GM23338 (cell line): ENCODE measurements around the gene TMEM234. TPM values are rescaled to one million over a fixed set of nuclear protein-coding genes. Genes with fewer than 3 reads are reported as not detected.

Source experiments
- ATAC-seq: fragments of 200-7000 bp; cut with Tn5 transposase; 3 replicates; pipeline ENCODE4 v1.9.1; 2020
- DNase-seq: peaks from one replicate; pipeline ENCODE4 v3.0.0-alpha.2; 2015; ENCODE audit warnings: low spot score
- H2AFZ ChIP-seq: fragments of 200-600 bp; sonication (generic); 2 replicates; pipeline ENCODE4 v1.8.0; 2016; ENCODE audit warnings: antibody characterized with exemption, mild to moderate bottlenecking, moderate library complexity
- H3F3A ChIP-seq: fragments of 200-600 bp; sonication (generic); replicated peaks from 2 replicates; pipeline ENCODE4 v1.8.0; 2017; ENCODE audit warnings: antibody characterized with exemption, mixed run types, low read depth
- H3K27ac ChIP-seq: fragments of 200-600 bp; sonication (generic); 2 replicates; pipeline ENCODE4 v1.6.1; 2016; ENCODE audit warnings: low read depth
- H3K27me3 ChIP-seq: fragments of 200-600 bp; sonication (generic); 2 replicates; pipeline ENCODE4 v1.8.0; 2016; ENCODE audit warnings: mild to moderate bottlenecking, mixed run types, moderate library complexity; ENCODE audit not compliant: insufficient read depth
- H3K36me3 ChIP-seq: fragments of 200-600 bp; sonication (generic); 2 replicates; pipeline ENCODE4 v1.8.0; 2016; ENCODE audit warnings: mild to moderate bottlenecking; ENCODE audit not compliant: insufficient read depth
- H3K4me1 ChIP-seq: fragments of 200-600 bp; sonication (generic); 2 replicates; pipeline ENCODE4 v1.8.0; 2016; ENCODE audit warnings: mild to moderate bottlenecking, moderate library complexity; ENCODE audit not compliant: insufficient read depth
- H3K4me2 ChIP-seq: fragments of 200-600 bp; sonication (generic); 2 replicates; pipeline ENCODE4 v1.7.1; 2017; ENCODE audit warnings: mixed run types
- H3K4me3 ChIP-seq: fragments of 200-600 bp; sonication (generic); 2 replicates; pipeline ENCODE4 v1.6.1; 2016; ENCODE audit warnings: mixed run types
- H3K79me2 ChIP-seq: fragments of 200-600 bp; sonication (generic); replicated peaks from 2 replicates; pipeline ENCODE4 v1.8.0; 2017; ENCODE audit warnings: mild to moderate bottlenecking; ENCODE audit not compliant: insufficient read depth
- H3K9me2 ChIP-seq: fragments of 200-600 bp; sonication (generic); 2 replicates; pipeline ENCODE4 v1.8.0; 2017; ENCODE audit not compliant: insufficient read depth
- H4K20me1 ChIP-seq: fragments of 200-600 bp; sonication (generic); replicated peaks from 2 replicates; pipeline ENCODE4 v1.8.0; 2017; ENCODE audit warnings: mild to moderate bottlenecking; ENCODE audit not compliant: insufficient read depth
- H3K27ac Mint-ChIP-seq: 2 replicates; pipeline ENCODE4 v1.8.0; 2020; ENCODE audit warnings: inconsistent platforms, mild to moderate bottlenecking, moderate library complexity, mixed read lengths
- H3K27me3 Mint-ChIP-seq: 3 replicates; pipeline ENCODE4 v1.8.0; 2022; ENCODE audit warnings: low read depth, mild to moderate bottlenecking, moderate library complexity, mixed read lengths, inconsistent platforms; ENCODE audit not compliant: insufficient read depth, poor library complexity
- H3K36me3 Mint-ChIP-seq: 3 replicates; pipeline ENCODE4 v1.8.0; 2021; ENCODE audit warnings: low read depth, mild to moderate bottlenecking, inconsistent platforms, moderate library complexity, mixed read lengths
- H3K4me1 Mint-ChIP-seq: 3 replicates; pipeline ENCODE4 v1.8.0; 2020; ENCODE audit warnings: mild to moderate bottlenecking, inconsistent platforms, mixed read lengths
- H3K4me3 Mint-ChIP-seq: 3 replicates; pipeline ENCODE4 v1.8.0; 2021; ENCODE audit warnings: moderate library complexity, mild to moderate bottlenecking, inconsistent platforms, mixed read lengths
- H3K9me3 Mint-ChIP-seq: 3 replicates; pipeline ENCODE4 v1.8.0; 2020; ENCODE audit warnings: moderate library complexity, mild to moderate bottlenecking, inconsistent platforms, mixed read lengths
- CREB1 ChIP-seq: fragments of 250-450 bp; sonication (Bioruptor Pico); IDR thresholded peaks from 2 replicates; pipeline ENCODE4 v1.5.0; 2020; ENCODE audit warnings: low read depth, mild to moderate bottlenecking, moderate library complexity
- EZH2 ChIP-seq: fragments of 200-600 bp; sonication (generic); IDR thresholded peaks from one replicate; pipeline ENCODE4 v1.8.0; 2017; ENCODE audit warnings: antibody characterized with exemption, mild to moderate bottlenecking, low read depth; ENCODE audit not compliant: unreplicated experiment
- EZH2phosphoT487 ChIP-seq: fragments of 200-600 bp; sonication (generic); IDR thresholded peaks from one replicate; pipeline ENCODE4 v1.8.1; 2018; ENCODE audit warnings: antibody characterized with exemption; ENCODE audit not compliant: unreplicated experiment
- POLR2AphosphoS5 ChIP-seq: IDR thresholded peaks from 2 replicates; pipeline ENCODE4 v1.6.1; 2016; ENCODE audit warnings: antibody characterized with exemption, low read depth
- ZNF114 ChIP-seq: fragments of 250-450 bp; sonication (Bioruptor Pico); IDR thresholded peaks from 2 replicates; pipeline ENCODE4 v1.5.0; 2020; ENCODE audit warnings: mild to moderate bottlenecking, moderate library complexity
- ZNF331 ChIP-seq: fragments of 250-450 bp; sonication (Bioruptor Pico); IDR thresholded peaks from 2 replicates; pipeline ENCODE4 v1.5.0; 2020; ENCODE audit warnings: low read depth, mild to moderate bottlenecking, moderate library complexity
- polyA plus RNA-seq: library from polyadenylated mRNA; unstranded; fragments of >200 nt; fragmentation: Nextera tagmentation; extraction: Ambion mirVana; gene quantifications from 2 replicates; pipeline ENCODE4 v1.2.1, GENCODE V29; 2016
- total RNA-seq: library from RNA; depleted of rRNA; stranded (reverse); fragments of >200 nt; shearing (Covaris generic); gene quantifications from 2 replicates; pipeline ENCODE4 v1.2.3, GENCODE V29; 2014
- TF ChIP-seq, protein P1 (sequence below), 2 experiments: fragments of 200-600 bp in 1 of 2; sonication (generic) in 1 of 2; conservative IDR thresholded peaks; 2 replicates each; pipeline versions ENCODE4 v1.5.1 to v1.6.1; 2016 to 2017; ENCODE audit warnings: antibody characterized with exemption in 2 of 2, low read depth in 2 of 2, mild to moderate bottlenecking in 2 of 2, moderate library complexity in 1 of 2
- TF ChIP-seq, protein P2 (sequence below): IDR thresholded peaks from one replicate; pipeline ENCODE4 v1.6.1; 2018; ENCODE audit warnings: antibody characterized with exemption; ENCODE audit not compliant: unreplicated experiment

Gene TMEM234
- total and polyA plus RNA-seq, 2 experiments from 2014 or later: 4.7 to 8.2 TPM

DNA sequence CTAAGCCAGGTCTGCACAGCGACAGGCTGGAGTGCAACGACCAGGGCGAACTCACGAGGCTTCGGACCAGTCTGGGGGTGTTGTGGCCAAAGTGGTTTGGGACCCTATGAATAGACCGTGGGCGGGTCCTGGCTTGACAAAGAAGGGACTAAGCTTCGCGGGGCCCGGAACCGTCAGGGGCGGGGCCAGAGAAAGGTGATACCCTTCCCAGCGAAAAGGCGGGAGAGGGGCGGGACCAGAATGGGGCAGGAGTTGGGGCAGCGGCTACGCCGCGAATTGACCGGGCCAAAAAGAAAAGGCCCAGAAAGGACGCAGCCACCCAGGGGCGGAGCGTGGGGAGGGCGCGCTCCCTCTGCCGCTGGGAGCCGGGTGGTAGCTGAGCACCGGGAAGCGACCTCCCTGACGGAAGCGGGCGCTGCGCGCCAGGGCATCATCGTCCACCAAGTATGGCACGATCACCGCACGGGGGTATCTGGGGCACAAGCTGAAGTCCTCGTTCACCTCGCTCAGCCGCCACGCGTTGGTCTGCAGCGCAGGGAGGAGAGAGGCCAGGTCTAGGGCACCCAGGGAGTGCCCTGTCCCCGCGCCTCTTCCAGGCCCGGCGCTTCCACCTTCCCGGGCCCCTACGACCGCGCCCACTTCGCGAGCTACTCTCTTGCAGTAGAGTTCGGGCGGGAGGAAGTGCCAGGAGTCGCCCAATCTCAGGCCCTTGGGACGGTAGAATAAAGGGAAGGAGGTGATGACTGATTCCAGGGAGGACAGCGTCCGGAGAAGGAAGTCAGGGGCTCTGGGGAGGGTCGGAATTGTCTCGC lies 18.2 kb upstream of the TMEM234 start (continued):
- TF ChIP-seq, protein P1, sequence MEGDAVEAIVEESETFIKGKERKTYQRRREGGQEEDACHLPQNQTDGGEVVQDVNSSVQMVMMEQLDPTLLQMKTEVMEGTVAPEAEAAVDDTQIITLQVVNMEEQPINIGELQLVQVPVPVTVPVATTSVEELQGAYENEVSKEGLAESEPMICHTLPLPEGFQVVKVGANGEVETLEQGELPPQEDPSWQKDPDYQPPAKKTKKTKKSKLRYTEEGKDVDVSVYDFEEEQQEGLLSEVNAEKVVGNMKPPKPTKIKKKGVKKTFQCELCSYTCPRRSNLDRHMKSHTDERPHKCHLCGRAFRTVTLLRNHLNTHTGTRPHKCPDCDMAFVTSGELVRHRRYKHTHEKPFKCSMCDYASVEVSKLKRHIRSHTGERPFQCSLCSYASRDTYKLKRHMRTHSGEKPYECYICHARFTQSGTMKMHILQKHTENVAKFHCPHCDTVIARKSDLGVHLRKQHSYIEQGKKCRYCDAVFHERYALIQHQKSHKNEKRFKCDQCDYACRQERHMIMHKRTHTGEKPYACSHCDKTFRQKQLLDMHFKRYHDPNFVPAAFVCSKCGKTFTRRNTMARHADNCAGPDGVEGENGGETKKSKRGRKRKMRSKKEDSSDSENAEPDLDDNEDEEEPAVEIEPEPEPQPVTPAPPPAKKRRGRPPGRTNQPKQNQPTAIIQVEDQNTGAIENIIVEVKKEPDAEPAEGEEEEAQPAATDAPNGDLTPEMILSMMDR (conservative IDR thresholded peaks at IDR 0.05; ENCODE audit: low read depth in 2 of 2): peak in 1 of 2 experiments; percentile 43; a peak in 1 of 4 replicates
- TF ChIP-seq POLR2AphosphoS5 (peak; percentile 94), EZH2phosphoT487 (no peak), EZH2 (no peak), ZNF114 (CRISPR knock-in tag) (no peak)
- TF ChIP-seq, protein P2, sequence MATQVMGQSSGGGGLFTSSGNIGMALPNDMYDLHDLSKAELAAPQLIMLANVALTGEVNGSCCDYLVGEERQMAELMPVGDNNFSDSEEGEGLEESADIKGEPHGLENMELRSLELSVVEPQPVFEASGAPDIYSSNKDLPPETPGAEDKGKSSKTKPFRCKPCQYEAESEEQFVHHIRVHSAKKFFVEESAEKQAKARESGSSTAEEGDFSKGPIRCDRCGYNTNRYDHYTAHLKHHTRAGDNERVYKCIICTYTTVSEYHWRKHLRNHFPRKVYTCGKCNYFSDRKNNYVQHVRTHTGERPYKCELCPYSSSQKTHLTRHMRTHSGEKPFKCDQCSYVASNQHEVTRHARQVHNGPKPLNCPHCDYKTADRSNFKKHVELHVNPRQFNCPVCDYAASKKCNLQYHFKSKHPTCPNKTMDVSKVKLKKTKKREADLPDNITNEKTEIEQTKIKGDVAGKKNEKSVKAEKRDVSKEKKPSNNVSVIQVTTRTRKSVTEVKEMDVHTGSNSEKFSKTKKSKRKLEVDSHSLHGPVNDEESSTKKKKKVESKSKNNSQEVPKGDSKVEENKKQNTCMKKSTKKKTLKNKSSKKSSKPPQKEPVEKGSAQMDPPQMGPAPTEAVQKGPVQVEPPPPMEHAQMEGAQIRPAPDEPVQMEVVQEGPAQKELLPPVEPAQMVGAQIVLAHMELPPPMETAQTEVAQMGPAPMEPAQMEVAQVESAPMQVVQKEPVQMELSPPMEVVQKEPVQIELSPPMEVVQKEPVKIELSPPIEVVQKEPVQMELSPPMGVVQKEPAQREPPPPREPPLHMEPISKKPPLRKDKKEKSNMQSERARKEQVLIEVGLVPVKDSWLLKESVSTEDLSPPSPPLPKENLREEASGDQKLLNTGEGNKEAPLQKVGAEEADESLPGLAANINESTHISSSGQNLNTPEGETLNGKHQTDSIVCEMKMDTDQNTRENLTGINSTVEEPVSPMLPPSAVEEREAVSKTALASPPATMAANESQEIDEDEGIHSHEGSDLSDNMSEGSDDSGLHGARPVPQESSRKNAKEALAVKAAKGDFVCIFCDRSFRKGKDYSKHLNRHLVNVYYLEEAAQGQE: no peak

DNA sequence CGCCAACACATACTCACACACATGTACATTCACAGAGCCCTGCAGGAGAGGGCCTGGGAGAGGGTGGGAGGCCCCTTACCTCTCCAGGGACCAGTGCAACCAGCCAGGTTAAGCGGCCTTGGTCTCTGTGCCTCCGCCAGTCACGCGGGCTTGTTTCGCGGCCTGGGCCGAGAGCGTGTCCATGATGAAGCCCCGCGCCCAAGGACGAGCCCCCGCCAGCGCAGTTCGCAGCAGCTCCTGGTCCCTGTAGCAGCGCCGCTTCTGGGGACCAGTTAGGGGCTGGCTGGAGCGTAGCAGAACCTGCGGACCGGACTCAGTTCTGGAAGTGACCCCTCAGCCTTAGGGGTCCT lies 17.6 kb upstream of the TMEM234 start:
- no peaks in the 10 kb centered on the region for H3K36me3 ChIP-seq
- peak overlapping the region; percentile 40 for H3K27ac ChIP-seq
- H3K4me2 ChIP-seq: peak overlapping the region; percentile 99
- DNase-seq: no peak
- Mint-ChIP-seq H3K27ac (peak overlapping the region; percentile 81), H3K4me3 (peak overlapping the region; percentile 88), H3K36me3 (no peaks in the 10 kb centered on the region; the same call in 2 of the 3 replicates), H3K4me1 (peaks cover 16% of the 10 kb centered on the region), H3K27me3 (peaks cover 11% of the 10 kb centered on the region), H3K9me3 (no peaks in the 10 kb centered on the region)
- H3K9me2 ChIP-seq: no peaks in the 10 kb centered on the region
- H3K4me1 ChIP-seq: peaks cover 19% of the 10 kb centered on the region
- H2AFZ ChIP-seq: peak overlapping the region; percentile 84
- H3K79me2 ChIP-seq: peaks cover 7% of the 10 kb centered on the region; the same call in 1 of the 2 replicates
- peaks cover 20% of the 10 kb centered on the region for H3F3A ChIP-seq
- peak overlapping the region; percentile 66 for H3K4me3 ChIP-seq
- peak; percentile 39 for ATAC-seq
- peaks cover 7% of the 10 kb centered on the region; the same call in 1 of the 2 replicates for H3K27me3 ChIP-seq
- TF ChIP-seq CREB1 (CRISPR knock-in tag) (no peak), ZNF331 (CRISPR knock-in tag) (no peak)
- H4K20me1 ChIP-seq: no peaks in the 10 kb centered on the region
